Measurements from ENCODE around the gene TTC17.
"Not testable (repeated sequence)": the region's sequence is repeated elsewhere in the genome, so short reads cannot be mapped to it uniquely, and the experiment has no call there.

Gene TTC17

GRCh38 chr11:43418197-43418596, 59.5 kb downstream of the TTC17 start:
- peak; percentile 9 for DNase-seq (ENCODE audit: low read depth)
- H3K4me3 ChIP-seq (ENCODE audit: low read depth, low read length): no peak overlapping the region
- no peak for TF ChIP-seq CTCF (IDR thresholded peaks at IDR 0.05; ENCODE audit: insufficient read depth, low read depth, low read length, missing control alignments)

- peak; percentile 45 for DNase-seq (ENCODE audit: low read depth)
- no peak overlapping the region for H3K4me3 ChIP-seq (ENCODE audit: low read depth, low read length)
- TF ChIP-seq CTCF (IDR thresholded peaks at IDR 0.05; ENCODE audit: insufficient read depth, low read depth, low read length, missing control alignments): peak; percentile 56
These were observed 60.7 kb downstream of the TTC17 start for GRCh38 chr11:43419460-43419859.

GRCh38 chr11:43427971-43428370, 69.3 kb downstream of the TTC17 start:
- TF ChIP-seq CTCF (IDR thresholded peaks at IDR 0.05; ENCODE audit: insufficient read depth, low read depth, low read length, missing control alignments): no peak
- no peak for DNase-seq (ENCODE audit: low read depth)
- H3K4me3 ChIP-seq (ENCODE audit: low read depth, low read length): no peak overlapping the region

- DNase-seq (ENCODE audit: low read depth); H3K4me3 ChIP-seq (ENCODE audit: low read depth, low read length): not testable (repeated sequence)
These were observed 72.2 kb downstream of the TTC17 start for GRCh38 chr11:43430916-43431315.

GRCh38 chr11:43434893-43435292, 76.2 kb downstream of the TTC17 start:
- no peak for DNase-seq (ENCODE audit: low read depth)
- H3K4me3 ChIP-seq (ENCODE audit: low read depth, low read length): no peak overlapping the region
- no peak for TF ChIP-seq CTCF (IDR thresholded peaks at IDR 0.05; ENCODE audit: insufficient read depth, low read depth, low read length, missing control alignments)

GRCh38 chr11:43440486-43440885, 81.8 kb downstream of the TTC17 start:
- DNase-seq (ENCODE audit: low read depth): no peak
- no peak for TF ChIP-seq CTCF (IDR thresholded peaks at IDR 0.05; ENCODE audit: insufficient read depth, low read depth, low read length, missing control alignments)
- H3K4me3 ChIP-seq (ENCODE audit: low read depth, low read length): no peak overlapping the region

- TF ChIP-seq CTCF (IDR thresholded peaks at IDR 0.05; ENCODE audit: insufficient read depth, low read depth, low read length, missing control alignments): no peak
- DNase-seq (ENCODE audit: low read depth): no peak
- no peak overlapping the region for H3K4me3 ChIP-seq (ENCODE audit: low read depth, low read length)
These were observed 85.1 kb downstream of the TTC17 start for GRCh38 chr11:43443811-43444210.
